DLD1 (cell line): ENCODE data around the gene ERFL.

ENCODE experiments used
- in situ Hi-C: cut with HindIII; loops from 2 replicates; pipeline ENCODE4 v1.10.0; 2017; ENCODE audit warnings: low sequenced_read_pairs

Gene ERFL

GRCh38 chr19:41928754-41929535, 696 bp upstream of the ERFL start:
- in situ Hi-C loops = no loop called here

GRCh38 chr19:41927497-41928192, 604 bp downstream of the ERFL start:
- in situ Hi-C loops = no loop called here

GRCh38 chr19:41926763-41927496, 1.3 kb downstream of the ERFL start:
- in situ Hi-C loops = no loop called here

- in situ Hi-C loops = no loop called here
Observed at GRCh38 chr19:41926028-41926762, 2.1 kb downstream of the ERFL start.

- in situ Hi-C loops = no loop called here
Observed at GRCh38 chr19:41925208-41926003, 2.8 kb downstream of the ERFL start.

GRCh38 chr19:41924151-41925145, 3.8 kb downstream of the ERFL start:
- in situ Hi-C loops = no loop called here

GRCh38 chr19:41923045-41923788, 5.0 kb downstream of the ERFL start:
- in situ Hi-C loops = no loop called here

GRCh38 chr19:41922585-41922984, 5.7 kb downstream of the ERFL start:
- in situ Hi-C loops = no loop called here

GRCh38 chr19:41921577-41922576, 6.4 kb downstream of the ERFL start:
- in situ Hi-C loops = no loop called here

- in situ Hi-C loops = no loop called here
Observed at GRCh38 chr19:41920882-41921576, 7.2 kb downstream of the ERFL start.

- in situ Hi-C loops = no loop called here
Observed at GRCh38 chr19:41919948-41920712, 8.1 kb downstream of the ERFL start.

GRCh38 chr19:41918653-41919244, 9.5 kb downstream of the ERFL start:
- in situ Hi-C loops = no loop called here

GRCh38 chr19:41918095-41918494, 10.2 kb downstream of the ERFL start:
- in situ Hi-C loops = no loop called here

- in situ Hi-C loops = no loop called here
Observed at GRCh38 chr19:41917676-41918075, 10.6 kb downstream of the ERFL start.

GRCh38 chr19:41915776-41916414, 12.4 kb downstream of the ERFL start:
- in situ Hi-C loops = no loop called here
